GM12878 (cell line): ENCODE results near the gene LRRC70. TPM values are rescaled to one million over a fixed set of nuclear protein-coding genes. Genes with fewer than 3 reads are reported as not detected.

Experiments used
- ATAC-seq: fragments of 200-7000 bp; cut with Tn5 transposase; 3 replicates; pipeline ENCODE4 v1.9.1; 2020; ENCODE audit warnings: mild to moderate bottlenecking, moderate library complexity
- BruUV-seq: library from RNA; stranded (reverse); fragments of 400-500 nt; replicated peaks from 2 replicates; lab custom pipeline; 2021; lab: Mats Ljungman, UMichigan
- CTCF ChIA-PET: fragments of 300-600 bp; sonication (Branson Sonifier 250); formaldehyde crosslinking; extraction: SDS; loops from one replicate; lab custom pipeline; 2021; ENCODE audit warnings: inconsistent platforms; lab: Yijun Ruan, JAX
- POLR2A ChIA-PET: fragments of 350-600 bp; formaldehyde crosslinking; extraction: SDS; loops from one replicate; lab custom pipeline; 2021; ENCODE audit warnings: inconsistent platforms; lab: Charles Lee
- RAD21 ChIA-PET: fragments of 300-600 bp; sonication (Branson Sonifier 250); formaldehyde crosslinking; loops from one replicate; lab custom pipeline; 2023; ENCODE audit warnings: antibody characterized with exemption; ENCODE audit not compliant: unreplicated experiment; lab: Charles Lee
- SMC1A ChIA-PET: fragments of 300-600 bp; sonication (Branson Sonifier 250); formaldehyde crosslinking; loops from one replicate; lab custom pipeline; 2023; ENCODE audit not compliant: unreplicated experiment, uncharacterized antibody; lab: Charles Lee
- DNase-seq: peaks from one replicate; pipeline ENCODE4 v3.0.0-alpha.2; 2011; ENCODE audit warnings: low read depth, low spot score
- FAIRE-seq: peaks from 3 replicates; lab custom pipeline; 2011; peaks lifted over from hg19 to GRCh38; lab: Jason Lieb, UNC
- H2AFZ ChIP-seq: 2 replicates; pipeline ENCODE4 v1.6.0; 2011; ENCODE audit warnings: low read depth, low read length, control low read depth; ENCODE audit not compliant: control insufficient read depth
- H3K27ac ChIP-seq: 2 replicates; pipeline ENCODE4 v1.5.1; 2011; ENCODE audit warnings: control low read depth; ENCODE audit not compliant: control insufficient read depth, insufficient read depth
- H3K27me3 ChIP-seq, 2 experiments: replicated peaks in 1 of 2; 2 replicates each; pipeline versions ENCODE4 v1.6.0 to v1.6.1; 2011; ENCODE audit warnings: low read length in 1 of 2; ENCODE audit not compliant: control insufficient read depth in 2 of 2, insufficient read depth in 2 of 2
- H3K36me3 ChIP-seq, 2 experiments: 2 replicates each; pipeline ENCODE4 v1.5.1; 2011; ENCODE audit warnings: low read length in 1 of 2; ENCODE audit not compliant: control insufficient read depth in 2 of 2, insufficient read depth in 2 of 2
- H3K4me1 ChIP-seq: 2 replicates; pipeline ENCODE4 v1.6.1; 2011; ENCODE audit warnings: mild to moderate bottlenecking, low read length, moderate library complexity, mixed read lengths; ENCODE audit not compliant: control insufficient read depth, insufficient read depth
- H3K4me2 ChIP-seq: 2 replicates; pipeline ENCODE4 v1.6.0; 2011; ENCODE audit warnings: control low read depth; ENCODE audit not compliant: control insufficient read depth, insufficient read depth
- H3K4me3 ChIP-seq: fragments of 200-600 bp; sonication (generic); 2 replicates; pipeline ENCODE4 v1.5.1; 2016
- H3K79me2 ChIP-seq: 2 replicates; pipeline ENCODE4 v1.6.0; 2011; ENCODE audit warnings: low read length; ENCODE audit not compliant: control insufficient read depth, insufficient read depth
- H3K9ac ChIP-seq: 2 replicates; pipeline ENCODE4 v1.8.0; 2011; ENCODE audit warnings: low read length, control low read depth, mixed read lengths; ENCODE audit not compliant: control insufficient read depth, insufficient read depth
- H3K9me3 ChIP-seq: replicated peaks from 3 replicates; pipeline ENCODE4 v1.5.1; 2011; ENCODE audit warnings: mild to moderate bottlenecking, low read length; ENCODE audit not compliant: control insufficient read depth, insufficient read depth
- H4K20me1 ChIP-seq: 2 replicates; pipeline ENCODE4 v1.6.0; 2011; ENCODE audit not compliant: control insufficient read depth, insufficient read depth
- ATF7 ChIP-seq: fragments of 450-650 bp; IDR thresholded peaks from 2 replicates; pipeline ENCODE4 v1.6.1; 2016; ENCODE audit warnings: low read depth, mild to moderate bottlenecking
- HDAC6 ChIP-seq: fragments of 200-600 bp; sonication (generic); IDR thresholded peaks from one replicate; pipeline ENCODE4 v1.8.0; 2017; ENCODE audit warnings: antibody characterized with exemption; ENCODE audit not compliant: unreplicated experiment
- KLF5 ChIP-seq: fragments of 450-650 bp; IDR thresholded peaks from 2 replicates; pipeline ENCODE4 v1.6.1; 2014; ENCODE audit warnings: mild to moderate bottlenecking; ENCODE audit not compliant: partially characterized antibody
- MEF2B ChIP-seq: fragments of 450-650 bp; IDR thresholded peaks from 2 replicates; pipeline ENCODE4 v1.6.1; 2018; ENCODE audit warnings: mild to moderate bottlenecking, moderate library complexity; ENCODE audit not compliant: partially characterized antibody, poor library complexity, severe bottlenecking
- NFXL1 ChIP-seq: fragments of 450-650 bp; IDR thresholded peaks from 2 replicates; pipeline ENCODE4 v1.6.1; 2017; ENCODE audit warnings: antibody characterized with exemption, mild to moderate bottlenecking, borderline replicate concordance
- RCOR1 ChIP-seq: conservative IDR thresholded peaks from 2 replicates; pipeline ENCODE4 v1.6.1; 2012; ENCODE audit warnings: low read depth, low read length, improper control_type of control experiment
- SMC3 ChIP-seq: IDR thresholded peaks from 2 replicates; pipeline ENCODE4 v1.6.1; 2011; ENCODE audit warnings: low read length, improper control_type of control experiment, borderline replicate concordance
- SUPT20H ChIP-seq: IDR thresholded peaks from 2 replicates; pipeline ENCODE4 v1.6.1; 2011; ENCODE audit warnings: low read depth, mild to moderate bottlenecking, low read length, moderate library complexity, borderline replicate concordance; ENCODE audit not compliant: control insufficient read depth
- YY1 ChIP-seq: IDR thresholded peaks from 2 replicates; pipeline ENCODE4 v1.6.1; 2011; ENCODE audit warnings: low read depth, mild to moderate bottlenecking, low read length
- WGBS: methylation state at CpG from one replicate; pipeline ENCODE4 v1.1.6; 2016; ENCODE audit warnings: low lambda C conversion rate; ENCODE audit not compliant: insufficient replicate concordance, insufficient coverage; ENCODE audit errors: missing lambda C conversion rate; 5-methylcytosine and 5-hydroxymethylcytosine counted together
- in situ Hi-C: fragments of 300-500 bp; cut with MboI; formaldehyde crosslinking; loops from 9 replicates; pipeline ENCODE4 v1.14.3; 2018; ENCODE audit warnings: mixed read lengths
- intact Hi-C: fragments of 100-400 bp; cut with micrococcal nuclease; formaldehyde crosslinking; loops from one replicate; pipeline ENCODE4 v1.14.2; 2022; ENCODE audit not compliant: unreplicated experiment
- polyA plus RNA-seq, 11 experiments: library from polyadenylated mRNA; depleted of rRNA in 4 of 11; unstranded in 6 of 11; stranded (reverse) in 5 of 11; fragments of >200 nt; fragmentation: Nextera tagmentation in 4 of 11; fragmentation: Illumina TruSeq in 1 of 11; extraction: Ambion mirVana in 4 of 11; extraction: Trizol in 1 of 11; gene quantifications; 1 replicate in 1 of 11; 2 replicates in 10 of 11; pipeline versions ENCODE4 v1.2.1 to v1.2.3, GENCODE V29; 2011 to 2016; ENCODE audit warnings: inconsistent platforms in 2 of 11, missing spikeins in 2 of 11, low read depth in 1 of 11
- total RNA-seq, 4 experiments: library from RNA; depleted of rRNA in 3 of 4; stranded (reverse); fragments of >200 nt in 3 of 4; fragmentation: Illumina TruSeq in 1 of 4; extraction: Trizol in 1 of 4; gene quantifications; 2 replicates each; pipeline versions ENCODE4 v1.2.1 to v1.2.3, GENCODE V29; 2013 to 2021
- TF ChIP-seq, protein P1 (sequence below): fragments of 450-650 bp; IDR thresholded peaks from 2 replicates; pipeline ENCODE4 v1.6.1; 2017; ENCODE audit warnings: low read depth, mild to moderate bottlenecking, moderate library complexity
- TF ChIP-seq, protein P2 (sequence below): IDR thresholded peaks from 2 replicates; pipeline ENCODE4 v1.6.1; 2012; ENCODE audit warnings: low read depth, low read length, improper control_type of control experiment

The LRRC70 gene
- total and polyA plus RNA-seq, 10 of the 15 experiments (the other 5 are each of a cell fraction or from before 2014, with no cell fraction given): 0.35 to 1.5 (median 0.84) TPM

DNA sequence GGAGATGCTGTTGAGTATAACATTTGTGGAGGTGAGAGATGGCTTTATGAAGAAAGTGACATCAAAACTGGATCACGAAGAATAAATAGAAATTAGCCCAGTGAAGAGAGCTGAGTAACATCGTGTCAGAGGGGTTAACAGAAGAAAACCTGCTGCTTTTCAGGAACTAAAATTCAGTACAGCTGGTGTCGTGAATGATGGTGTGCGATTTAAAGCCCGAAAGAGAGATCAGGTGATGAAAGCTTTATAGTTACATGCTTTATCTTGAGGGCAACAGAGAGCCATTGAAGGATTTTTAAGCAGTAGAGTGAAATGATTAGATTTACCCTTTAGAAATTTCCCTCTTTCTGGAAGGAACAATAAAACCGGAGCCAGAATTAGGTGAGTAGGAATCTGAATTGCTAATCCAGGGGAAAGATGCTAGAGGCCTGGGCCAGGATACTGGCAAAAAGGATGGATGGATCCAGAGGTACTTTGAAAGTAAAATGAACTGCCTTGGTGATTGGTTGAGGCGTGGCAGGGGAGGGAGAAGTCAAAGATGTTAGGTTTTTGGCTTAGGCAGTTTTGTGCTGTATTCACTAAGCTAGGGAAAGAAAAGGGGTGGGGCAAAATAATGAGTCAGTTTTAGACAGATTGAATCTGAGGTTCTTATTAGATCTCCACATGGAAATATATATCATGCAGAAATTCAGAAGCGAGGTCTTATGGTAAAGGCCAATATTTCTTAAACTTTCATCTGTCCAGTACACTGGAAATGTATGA lies 3.4 kb downstream of the LRRC70 start:
- no peak overlapping the region for H3K4me2 ChIP-seq
- 87% methylated on average over 8 of the region's 8 CpGs for WGBS
- no peak overlapping the region for H3K4me3 ChIP-seq
- POLR2A ChIA-PET: interaction anchor here (0.5 kb wide), 1 partner anchor 1285 kb away, joined by 3 read pairs; no protein-coding TSS in a partner anchor
- DNase-seq (no peak), ATAC-seq (no peak), FAIRE-seq (no peak)
- H2AFZ ChIP-seq: no peak overlapping the region
- H3K4me1 ChIP-seq: peaks cover 4% of the 10 kb centered on the region; the same call in 1 of the 2 replicates
- H3K27me3 ChIP-seq: no peaks in the 10 kb centered on the region
- SMC1A ChIA-PET: interaction anchor here (0.9 to 3.6 kb wide), 6 partner anchors 8 to 189 kb away, joined by 3 to 19 read pairs (median 4); no protein-coding TSS in a partner anchor
- H3K9ac ChIP-seq: no peak overlapping the region
- H4K20me1 ChIP-seq: no peaks in the 10 kb centered on the region
- BruUV-seq: no TSS peak
- in situ Hi-C loops: no loop called here
- no peak for TF ChIP-seq NFXL1
- H3K27ac ChIP-seq: no peak overlapping the region
- H3K79me2 ChIP-seq: no peaks in the 10 kb centered on the region
- H3K9me3 ChIP-seq: no peaks in the 10 kb centered on the region
- intact Hi-C loops: no loop called here
- no peaks in the 10 kb centered on the region for H3K36me3 ChIP-seq
- RAD21 ChIA-PET: no interaction called here
- CTCF ChIA-PET: interaction anchor here (1.0 to 1.7 kb wide), 4 partner anchors 8 to 21 kb away, joined by 3 to 4 read pairs (median 4); no protein-coding TSS in a partner anchor

DNA sequence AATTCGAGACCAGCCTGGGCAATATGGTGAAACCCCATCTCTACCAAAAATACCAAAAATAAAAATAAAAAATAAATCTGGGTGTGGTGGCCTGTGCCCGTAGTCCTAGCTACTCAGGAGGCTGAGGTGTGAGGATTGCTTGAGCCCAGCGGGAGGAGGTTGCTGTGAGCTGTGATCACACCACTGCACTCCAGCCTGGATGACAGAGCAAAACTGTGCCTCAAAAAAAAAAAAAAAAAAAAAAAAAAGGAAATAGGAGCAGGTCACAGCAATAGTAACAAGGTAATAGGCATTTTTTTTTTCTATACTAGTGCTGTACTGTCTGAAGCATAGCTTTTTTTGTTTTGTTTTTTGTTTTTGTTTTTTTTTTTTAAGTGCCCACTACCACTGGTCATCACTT lies 5.8 kb downstream of the LRRC70 start:
- DNase-seq (no peak), ATAC-seq (no peak), FAIRE-seq (no peak)
- H4K20me1 ChIP-seq: no peaks in the 10 kb centered on the region
- ChIA-PET SMC1A (interaction anchor here (0.6 to 3.6 kb wide), 5 partner anchors 11 to 518 kb away, joined by 3 to 19 read pairs (median 5); no protein-coding TSS in a partner anchor), CTCF (interaction anchor here (0.7 to 1.5 kb wide), 3 partner anchors 14 to 29 kb away, joined by 3 to 4 read pairs (median 3); no protein-coding TSS in a partner anchor), RAD21 (interaction anchor here (0.8 kb wide), 1 partner anchor 12 kb away, joined by 3 read pairs; no protein-coding TSS in a partner anchor), POLR2A (interaction anchor here (0.7 kb wide), 1 partner anchor 114 kb away, joined by 4 read pairs; no protein-coding TSS in a partner anchor)
- no peak overlapping the region for H2AFZ ChIP-seq
- intact Hi-C loops (no loop called here), in situ Hi-C loops (no loop called here)
- H3K4me1 ChIP-seq: no peaks in the 10 kb centered on the region
- H3K9me3 ChIP-seq: no peaks in the 10 kb centered on the region
- H3K36me3 ChIP-seq: no peaks in the 10 kb centered on the region
- 100% methylated on average over 3 of the region's 3 CpGs for WGBS
- H3K4me3 ChIP-seq: no peak overlapping the region
- no peak overlapping the region for H3K9ac ChIP-seq
- H3K79me2 ChIP-seq: no peaks in the 10 kb centered on the region
- BruUV-seq: no TSS peak
- H3K27me3 ChIP-seq: no peaks in the 10 kb centered on the region
- TF ChIP-seq SMC3: no peak
- TF ChIP-seq SUPT20H: no peak
- TF ChIP-seq, protein P1, sequence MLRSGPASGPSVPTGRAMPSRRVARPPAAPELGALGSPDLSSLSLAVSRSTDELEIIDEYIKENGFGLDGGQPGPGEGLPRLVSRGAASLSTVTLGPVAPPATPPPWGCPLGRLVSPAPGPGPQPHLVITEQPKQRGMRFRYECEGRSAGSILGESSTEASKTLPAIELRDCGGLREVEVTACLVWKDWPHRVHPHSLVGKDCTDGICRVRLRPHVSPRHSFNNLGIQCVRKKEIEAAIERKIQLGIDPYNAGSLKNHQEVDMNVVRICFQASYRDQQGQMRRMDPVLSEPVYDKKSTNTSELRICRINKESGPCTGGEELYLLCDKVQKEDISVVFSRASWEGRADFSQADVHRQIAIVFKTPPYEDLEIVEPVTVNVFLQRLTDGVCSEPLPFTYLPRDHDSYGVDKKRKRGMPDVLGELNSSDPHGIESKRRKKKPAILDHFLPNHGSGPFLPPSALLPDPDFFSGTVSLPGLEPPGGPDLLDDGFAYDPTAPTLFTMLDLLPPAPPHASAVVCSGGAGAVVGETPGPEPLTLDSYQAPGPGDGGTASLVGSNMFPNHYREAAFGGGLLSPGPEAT: no peak
- TF ChIP-seq, protein P2, sequence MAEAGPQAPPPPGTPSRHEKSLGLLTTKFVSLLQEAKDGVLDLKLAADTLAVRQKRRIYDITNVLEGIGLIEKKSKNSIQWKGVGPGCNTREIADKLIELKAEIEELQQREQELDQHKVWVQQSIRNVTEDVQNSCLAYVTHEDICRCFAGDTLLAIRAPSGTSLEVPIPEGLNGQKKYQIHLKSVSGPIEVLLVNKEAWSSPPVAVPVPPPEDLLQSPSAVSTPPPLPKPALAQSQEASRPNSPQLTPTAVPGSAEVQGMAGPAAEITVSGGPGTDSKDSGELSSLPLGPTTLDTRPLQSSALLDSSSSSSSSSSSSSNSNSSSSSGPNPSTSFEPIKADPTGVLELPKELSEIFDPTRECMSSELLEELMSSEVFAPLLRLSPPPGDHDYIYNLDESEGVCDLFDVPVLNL: no peak
- no peak for TF ChIP-seq MEF2B
- TF ChIP-seq YY1: no peak
- TF ChIP-seq RCOR1: no peak
- TF ChIP-seq ATF7: no peak
- no peak for TF ChIP-seq KLF5
- no peak for TF ChIP-seq HDAC6
- no peak overlapping the region for H3K27ac ChIP-seq
- no peak overlapping the region for H3K4me2 ChIP-seq
